Peyer's patch (tissue), 4 donors: Measurements from ENCODE around the gene MSI2. TPM values are rescaled to one million over a fixed set of nuclear protein-coding genes. Genes with fewer than 3 reads are reported as not detected.
A peak's percentile ranks its signal among the peaks of the same experiment; 100 is the strongest.

Source experiments
- DNase-seq, 3 donors: peaks; one replicate each; pipeline ENCODE4 v3.0.0-alpha.2; 2017 to 2019
- H3K27ac ChIP-seq, 4 donors: fragments of 200-600 bp; sonication (generic); one replicate each; pipeline ENCODE4 v1.5.1; 2016 to 2019
- H3K27me3 ChIP-seq, 2 donors: fragments of 200-600 bp; sonication (generic); one replicate each; pipeline ENCODE4 v1.5.1; 2019
- H3K36me3 ChIP-seq, 3 donors: fragments of 200-600 bp; sonication (generic); one replicate each; pipeline ENCODE4 v1.5.1; 2016 to 2019
- H3K4me1 ChIP-seq, 4 donors: fragments of 200-600 bp; sonication (generic); one replicate each; pipeline ENCODE4 v1.5.1; 2016 to 2019
- H3K4me3 ChIP-seq, 4 donors: fragments of 200-600 bp; sonication (generic); 1 replicate in 3 of 4; 2 replicates in 1 of 4; pipeline ENCODE4 v1.5.1; 2016 to 2019; ENCODE audit warnings: mild to moderate bottlenecking in 1 of 4
- H3K9me3 ChIP-seq, 4 donors: fragments of 200-600 bp; sonication (generic); one replicate each; pipeline ENCODE4 v1.5.1; 2016 to 2019; ENCODE audit warnings: mild to moderate bottlenecking in 1 of 4
- CTCF ChIP-seq, 6 experiments: fragments of 450-650 bp in 4 of 6; fragments of 200-600 bp in 2 of 6; sonication (generic) in 1 of 6; IDR thresholded peaks; one replicate each; pipeline ENCODE4 v1.5.1; 2017 to 2019; ENCODE audit warnings: antibody characterized with exemption in 6 of 6, mild to moderate bottlenecking in 3 of 6, moderate library complexity in 1 of 6
- POLR2A ChIP-seq, 2 donors: fragments of 450-650 bp; IDR thresholded peaks; one replicate each; pipeline ENCODE4 v1.5.1; 2017; ENCODE audit warnings: antibody characterized with exemption in 2 of 2, mild to moderate bottlenecking in 2 of 2, moderate library complexity in 2 of 2
- total RNA-seq, 4 donors: library from RNA; depleted of rRNA; stranded (reverse); fragments of >200 nt; gene quantifications; one replicate each; pipeline ENCODE4 v1.1.0, GENCODE V29; 2016

Gene MSI2
- total RNA-seq, 4 donors from 2014 or later, result 25.9 to 39.0 (median 29.2) TPM

GRCh38 chr17:57247261-57247660, 9.1 kb upstream of the MSI2 start:
- no peaks in the 10 kb centered on the region for H3K27me3 ChIP-seq
- TF ChIP-seq POLR2A (IDR thresholded peaks at IDR 0.05) (no peak), CTCF (IDR thresholded peaks at IDR 0.05) (no peak)
- H3K4me1 ChIP-seq, result no peaks in the 10 kb centered on the region
- no peak for DNase-seq
- H3K27ac ChIP-seq, result no peak overlapping the region
- no peaks in the 10 kb centered on the region for H3K9me3 ChIP-seq
- no peak overlapping the region for H3K4me3 ChIP-seq
- H3K36me3 ChIP-seq, result no peaks in the 10 kb centered on the region

GRCh38 chr17:57247913-57248312, 8.4 kb upstream of the MSI2 start:
- no peak for DNase-seq
- no peaks in the 10 kb centered on the region for H3K4me1 ChIP-seq
- H3K9me3 ChIP-seq, result no peaks in the 10 kb centered on the region
- H3K27me3 ChIP-seq, result no peaks in the 10 kb centered on the region
- H3K4me3 ChIP-seq, result no peak overlapping the region
- H3K27ac ChIP-seq, result no peak overlapping the region
- no peaks in the 10 kb centered on the region for H3K36me3 ChIP-seq
- TF ChIP-seq CTCF (IDR thresholded peaks at IDR 0.05) (no peak), POLR2A (IDR thresholded peaks at IDR 0.05) (no peak)

- Histone ChIP-seq H3K9me3 (no peaks in the 10 kb centered on the region), H3K36me3 (no peaks in the 10 kb centered on the region), H3K4me3 (no peak overlapping the region), H3K27me3 (no peaks in the 10 kb centered on the region), H3K27ac (no peak overlapping the region), H3K4me1 (no peaks in the 10 kb centered on the region)
- no peak for DNase-seq
- no peak for TF ChIP-seq CTCF (IDR thresholded peaks at IDR 0.05)
- TF ChIP-seq POLR2A (IDR thresholded peaks at IDR 0.05), result no peak
These were observed 6.8 kb upstream of the MSI2 start for GRCh38 chr17:57249520-57249919.

GRCh38 chr17:57251211-57251787, 5.0 kb upstream of the MSI2 start:
- Histone ChIP-seq H3K4me3 (no peak overlapping the region), H3K9me3 (no peaks in the 10 kb centered on the region), H3K27ac (no peak overlapping the region), H3K27me3 (no peaks in the 10 kb centered on the region), H3K4me1 (no peaks in the 10 kb centered on the region), H3K36me3 (no peaks in the 10 kb centered on the region)
- TF ChIP-seq CTCF (IDR thresholded peaks at IDR 0.05) (no peak), POLR2A (IDR thresholded peaks at IDR 0.05) (no peak)
- no peak for DNase-seq

GRCh38 chr17:57253362-57254065, 2.8 kb upstream of the MSI2 start:
- Histone ChIP-seq H3K4me1 (peaks cover 0 to 2% (median under 1%) of the 10 kb centered on the region in 4 donors), H3K27me3 (no peaks in the 10 kb centered on the region), H3K27ac (no peak overlapping the region), H3K36me3 (no peaks in the 10 kb centered on the region), H3K9me3 (no peaks in the 10 kb centered on the region), H3K4me3 (no peak overlapping the region)
- peak in 1 of 2 donors; percentile 14 for TF ChIP-seq POLR2A (IDR thresholded peaks at IDR 0.05)
- TF ChIP-seq CTCF (IDR thresholded peaks at IDR 0.05), result no peak
- peak in 1 of 3 donors; percentile 58 for DNase-seq
